ENCODE data around the gene CD8B2.
"Not testable (repeated sequence)": the region's sequence is repeated elsewhere in the genome, so short reads cannot be mapped to it uniquely, and the experiment has no call there.

CD8B2 gene

DNA sequence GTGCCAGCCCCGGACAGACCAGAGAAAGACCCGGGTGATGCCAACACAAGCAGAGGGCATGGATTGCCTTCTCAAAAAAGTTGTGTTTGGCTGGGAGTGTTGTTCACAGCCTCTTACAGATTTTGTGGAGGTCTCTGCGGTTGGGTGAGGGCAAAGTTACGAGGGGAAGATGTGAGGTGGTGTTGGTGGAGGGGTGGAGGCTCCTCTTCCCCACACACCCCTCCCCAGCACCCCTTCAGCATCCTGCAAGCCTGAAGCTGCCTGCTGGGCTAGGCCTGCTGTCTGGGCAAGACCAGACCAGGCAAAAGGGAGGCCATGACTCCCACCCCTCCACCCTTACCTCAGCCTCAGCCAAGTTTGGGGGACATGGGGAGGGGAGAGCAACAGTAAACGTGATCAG is 26.2 kb downstream of the CD8B2 start:
- not testable (repeated sequence) for H3K27ac ChIP-seq (ENCODE audit: low read depth, low read length); H3K4me1 ChIP-seq (ENCODE audit: control insufficient read depth, insufficient read depth, low read length); H3K36me3 ChIP-seq (ENCODE audit: control insufficient read depth, insufficient read depth, low read length); H3K9me3 ChIP-seq (ENCODE audit: control insufficient read depth, insufficient read depth, low read depth, low read length); H3K27me3 ChIP-seq (ENCODE audit: control insufficient read depth, insufficient read depth, low read length); H3K4me3 ChIP-seq (ENCODE audit: low read depth, low read length); H3K9ac ChIP-seq (ENCODE audit: low read length)

DNA sequence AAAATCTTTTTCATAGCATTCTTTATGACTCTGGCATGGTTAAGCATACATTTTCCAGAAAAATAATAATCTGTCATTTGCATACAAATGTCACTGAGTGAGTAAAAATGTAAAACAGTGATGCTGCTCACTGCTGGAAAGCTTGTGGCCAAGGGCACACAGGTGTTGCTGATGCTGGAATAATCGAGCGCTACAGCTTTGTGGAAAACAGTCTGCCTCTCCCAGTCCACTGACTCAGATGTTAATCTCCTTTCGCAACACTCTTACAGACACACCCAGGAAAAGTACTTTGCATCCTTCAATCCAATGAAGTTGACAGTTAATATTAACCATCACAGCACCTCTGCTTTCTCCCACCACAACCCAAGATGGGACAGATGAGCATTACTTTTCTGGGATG is 27.7 kb downstream of the CD8B2 start:
- not testable (repeated sequence) for H3K9ac ChIP-seq (ENCODE audit: low read length); H3K27ac ChIP-seq (ENCODE audit: low read depth, low read length); H3K4me1 ChIP-seq (ENCODE audit: control insufficient read depth, insufficient read depth, low read length); H3K4me3 ChIP-seq (ENCODE audit: low read depth, low read length); H3K9me3 ChIP-seq (ENCODE audit: control insufficient read depth, insufficient read depth, low read depth, low read length); H3K36me3 ChIP-seq (ENCODE audit: control insufficient read depth, insufficient read depth, low read length); H3K27me3 ChIP-seq (ENCODE audit: control insufficient read depth, insufficient read depth, low read length)

- H3K4me3 ChIP-seq (ENCODE audit: low read depth, low read length), result no peak overlapping the region
- H3K9me3 ChIP-seq (ENCODE audit: control insufficient read depth, insufficient read depth, low read depth, low read length), result no peaks in the 10 kb centered on the region
- H3K36me3 ChIP-seq (ENCODE audit: control insufficient read depth, insufficient read depth, low read length), result no peaks in the 10 kb centered on the region
- no peaks in the 10 kb centered on the region for H3K4me1 ChIP-seq (ENCODE audit: control insufficient read depth, insufficient read depth, low read length)
- no peaks in the 10 kb centered on the region for H3K27me3 ChIP-seq (ENCODE audit: control insufficient read depth, insufficient read depth, low read length)
- H3K27ac ChIP-seq (ENCODE audit: low read depth, low read length), result no peak overlapping the region
- no peak overlapping the region for H3K9ac ChIP-seq (ENCODE audit: low read length)
These were observed 29.3 kb downstream of the CD8B2 start for GRCh38 chr2:106516436-106516835.

- H3K4me1 ChIP-seq (ENCODE audit: control insufficient read depth, insufficient read depth, low read length), result no peaks in the 10 kb centered on the region
- no peak overlapping the region for H3K9ac ChIP-seq (ENCODE audit: low read length)
- H3K36me3 ChIP-seq (ENCODE audit: control insufficient read depth, insufficient read depth, low read length), result no peaks in the 10 kb centered on the region
- no peak overlapping the region for H3K27ac ChIP-seq (ENCODE audit: low read depth, low read length)
- H3K4me3 ChIP-seq (ENCODE audit: low read depth, low read length), result no peak overlapping the region
- H3K9me3 ChIP-seq (ENCODE audit: control insufficient read depth, insufficient read depth, low read depth, low read length), result no peaks in the 10 kb centered on the region
- no peaks in the 10 kb centered on the region for H3K27me3 ChIP-seq (ENCODE audit: control insufficient read depth, insufficient read depth, low read length)
These were observed 29.7 kb downstream of the CD8B2 start for GRCh38 chr2:106516864-106517263.

GRCh38 chr2:106517329-106517728 is 30.2 kb downstream of the CD8B2 start:
- H3K9me3 ChIP-seq (ENCODE audit: control insufficient read depth, insufficient read depth, low read depth, low read length), result no peaks in the 10 kb centered on the region
- no peak overlapping the region for H3K4me3 ChIP-seq (ENCODE audit: low read depth, low read length)
- no peak overlapping the region for H3K27ac ChIP-seq (ENCODE audit: low read depth, low read length)
- H3K27me3 ChIP-seq (ENCODE audit: control insufficient read depth, insufficient read depth, low read length), result no peaks in the 10 kb centered on the region
- H3K36me3 ChIP-seq (ENCODE audit: control insufficient read depth, insufficient read depth, low read length), result no peaks in the 10 kb centered on the region
- no peak overlapping the region for H3K9ac ChIP-seq (ENCODE audit: low read length)
- H3K4me1 ChIP-seq (ENCODE audit: control insufficient read depth, insufficient read depth, low read length), result no peaks in the 10 kb centered on the region

GRCh38 chr2:106519767-106520166 is 32.6 kb downstream of the CD8B2 start:
- H3K27me3 ChIP-seq (ENCODE audit: control insufficient read depth, insufficient read depth, low read length), result no peaks in the 10 kb centered on the region
- no peaks in the 10 kb centered on the region for H3K4me1 ChIP-seq (ENCODE audit: control insufficient read depth, insufficient read depth, low read length)
- no peak overlapping the region for H3K27ac ChIP-seq (ENCODE audit: low read depth, low read length)
- no peaks in the 10 kb centered on the region for H3K36me3 ChIP-seq (ENCODE audit: control insufficient read depth, insufficient read depth, low read length)
- H3K9ac ChIP-seq (ENCODE audit: low read length), result no peak overlapping the region
- peaks cover 14% of the 10 kb centered on the region for H3K9me3 ChIP-seq (ENCODE audit: control insufficient read depth, insufficient read depth, low read depth, low read length)
- H3K4me3 ChIP-seq (ENCODE audit: low read depth, low read length), result no peak overlapping the region

GRCh38 chr2:106521016-106521415 is 33.9 kb downstream of the CD8B2 start:
- Histone ChIP-seq H3K4me1 (ENCODE audit: control insufficient read depth, insufficient read depth, low read length) (no peaks in the 10 kb centered on the region), H3K27ac (ENCODE audit: low read depth, low read length) (no peak overlapping the region), H3K9ac (ENCODE audit: low read length) (no peak overlapping the region), H3K27me3 (ENCODE audit: control insufficient read depth, insufficient read depth, low read length) (no peaks in the 10 kb centered on the region), H3K9me3 (ENCODE audit: control insufficient read depth, insufficient read depth, low read depth, low read length) (peaks cover 14% of the 10 kb centered on the region), H3K36me3 (ENCODE audit: control insufficient read depth, insufficient read depth, low read length) (no peaks in the 10 kb centered on the region), H3K4me3 (ENCODE audit: low read depth, low read length) (no peak overlapping the region)

DNA sequence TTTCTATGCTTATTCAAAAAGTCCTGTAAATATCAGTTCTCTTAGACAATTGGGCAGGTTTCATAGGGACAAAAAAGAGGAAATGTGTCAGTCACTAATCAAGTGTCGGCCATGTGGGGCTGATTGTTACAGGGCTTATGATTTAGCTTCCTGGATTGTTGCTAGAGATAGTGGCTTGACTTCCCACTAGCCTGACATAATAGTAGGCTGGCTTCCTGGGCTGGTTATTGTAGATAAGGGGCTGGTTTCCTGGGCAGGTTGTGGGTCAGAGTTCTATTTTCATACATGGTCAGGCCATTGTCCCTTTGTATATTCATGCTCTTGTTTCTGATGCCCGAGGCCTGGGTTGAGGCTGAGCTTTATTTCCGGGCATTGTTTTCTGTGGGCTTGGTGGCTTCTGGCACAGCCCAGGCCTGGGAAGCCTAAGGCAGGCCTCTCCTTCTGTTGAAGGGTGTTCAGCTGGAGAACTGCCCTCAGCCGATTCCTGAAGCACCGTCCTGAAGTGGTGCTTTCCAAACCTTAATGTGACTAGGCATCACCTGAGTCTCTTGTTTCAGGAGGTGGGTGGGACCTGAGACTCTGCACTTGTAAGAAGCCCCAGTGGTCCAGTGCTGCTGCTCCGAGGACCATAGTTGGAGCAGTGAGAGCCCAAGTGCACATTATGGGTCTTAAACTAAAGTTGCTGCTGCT is 37.0 kb downstream of the CD8B2 start:
- Histone ChIP-seq H3K27me3 (ENCODE audit: control insufficient read depth, insufficient read depth, low read length) (no peaks in the 10 kb centered on the region), H3K4me3 (ENCODE audit: low read depth, low read length) (no peak overlapping the region), H3K9me3 (ENCODE audit: control insufficient read depth, insufficient read depth, low read depth, low read length) (peaks cover 14% of the 10 kb centered on the region), H3K9ac (ENCODE audit: low read length) (no peak overlapping the region), H3K4me1 (ENCODE audit: control insufficient read depth, insufficient read depth, low read length) (no peaks in the 10 kb centered on the region), H3K36me3 (ENCODE audit: control insufficient read depth, insufficient read depth, low read length) (no peaks in the 10 kb centered on the region), H3K27ac (ENCODE audit: low read depth, low read length) (no peak overlapping the region)

DNA sequence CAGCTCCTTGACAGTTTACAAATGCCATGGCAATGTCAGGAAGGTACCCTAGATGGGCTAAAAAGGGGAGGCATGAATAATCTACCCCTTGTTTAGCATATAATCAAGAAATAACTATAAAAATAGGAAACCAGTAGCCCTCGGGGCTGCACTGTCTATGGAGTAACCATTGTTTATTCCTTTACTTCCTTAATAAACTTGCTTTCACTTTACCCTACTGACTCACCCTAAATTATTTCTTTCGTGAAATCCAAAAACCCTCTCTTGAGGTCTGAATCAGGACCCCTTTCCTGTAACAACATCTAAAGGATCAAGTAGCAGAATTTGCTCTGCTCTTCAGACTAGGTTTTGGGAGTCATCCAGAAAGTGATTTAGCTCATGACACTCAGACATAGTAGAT is 43.7 kb downstream of the CD8B2 start:
- Histone ChIP-seq H3K9me3 (ENCODE audit: control insufficient read depth, insufficient read depth, low read depth, low read length) (no peaks in the 10 kb centered on the region), H3K4me3 (ENCODE audit: low read depth, low read length) (no peak overlapping the region), H3K27me3 (ENCODE audit: control insufficient read depth, insufficient read depth, low read length) (no peaks in the 10 kb centered on the region), H3K27ac (ENCODE audit: low read depth, low read length) (no peak overlapping the region), H3K4me1 (ENCODE audit: control insufficient read depth, insufficient read depth, low read length) (peaks cover 4% of the 10 kb centered on the region; the same call in 1 of the 2 replicates), H3K36me3 (ENCODE audit: control insufficient read depth, insufficient read depth, low read length) (no peaks in the 10 kb centered on the region), H3K9ac (ENCODE audit: low read length) (no peak overlapping the region)

DNA sequence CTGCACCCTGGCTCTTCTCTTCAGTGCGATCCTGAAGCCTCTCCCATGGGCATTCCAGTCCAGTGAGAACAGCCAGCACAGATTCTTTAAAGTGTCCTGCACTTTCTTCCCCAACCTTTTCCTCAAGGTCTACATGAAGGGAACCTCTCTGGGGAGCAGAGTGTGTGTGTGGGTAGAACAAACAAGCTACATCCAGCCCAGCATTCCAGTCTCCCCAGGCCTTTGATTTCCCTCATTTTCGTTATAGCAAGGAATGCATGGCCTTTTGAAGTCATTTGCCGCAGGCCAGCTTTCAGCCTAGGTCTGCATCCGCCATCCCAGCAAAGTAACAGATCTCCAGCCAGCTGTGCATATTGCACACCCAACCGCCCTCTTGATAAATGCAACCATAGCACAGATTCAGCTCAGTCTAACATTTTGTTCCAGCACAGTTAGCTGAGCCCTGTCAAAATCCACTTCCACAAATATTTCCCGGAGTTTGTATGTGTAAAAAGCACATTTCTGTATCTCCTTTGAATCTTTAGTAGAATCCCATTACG is 44.6 kb downstream of the CD8B2 start:
- Histone ChIP-seq H3K27me3 (ENCODE audit: control insufficient read depth, insufficient read depth, low read length) (no peaks in the 10 kb centered on the region), H3K36me3 (ENCODE audit: control insufficient read depth, insufficient read depth, low read length) (no peaks in the 10 kb centered on the region), H3K9ac (ENCODE audit: low read length) (no peak overlapping the region), H3K4me1 (ENCODE audit: control insufficient read depth, insufficient read depth, low read length) (peaks cover 4% of the 10 kb centered on the region; the same call in 1 of the 2 replicates), H3K9me3 (ENCODE audit: control insufficient read depth, insufficient read depth, low read depth, low read length) (no peaks in the 10 kb centered on the region), H3K4me3 (ENCODE audit: low read depth, low read length) (no peak overlapping the region), H3K27ac (ENCODE audit: low read depth, low read length) (no peak overlapping the region)

GRCh38 chr2:106532236-106532635 is 45.1 kb downstream of the CD8B2 start:
- Histone ChIP-seq H3K36me3 (ENCODE audit: control insufficient read depth, insufficient read depth, low read length) (no peaks in the 10 kb centered on the region), H3K27me3 (ENCODE audit: control insufficient read depth, insufficient read depth, low read length) (no peaks in the 10 kb centered on the region), H3K9me3 (ENCODE audit: control insufficient read depth, insufficient read depth, low read depth, low read length) (no peaks in the 10 kb centered on the region), H3K4me3 (ENCODE audit: low read depth, low read length) (no peak overlapping the region), H3K27ac (ENCODE audit: low read depth, low read length) (no peak overlapping the region), H3K9ac (ENCODE audit: low read length) (no peak overlapping the region), H3K4me1 (ENCODE audit: control insufficient read depth, insufficient read depth, low read length) (peaks cover 4% of the 10 kb centered on the region; the same call in 1 of the 2 replicates)
